ENCODE data around the gene HPD. TPM values are rescaled to one million over a fixed set of nuclear protein-coding genes. Genes with fewer than 3 reads are reported as not detected.
A peak's percentile ranks its signal among the peaks of the same experiment; 100 is the strongest.

HPD gene
- total RNA-seq, 2 donors from 2014 or later, result 0.41 to 4.0 TPM

GRCh38 chr12:121809712-121810116 is 48.9 kb downstream of the HPD start:
- Histone ChIP-seq H3K36me3 (peaks cover 5 to 13% of the 10 kb centered on the region in 2 donors), H3K27ac (no peak overlapping the region), H3K27me3 (replicated peaks; ENCODE audit: insufficient read depth) (no peaks in the 10 kb centered on the region), H3K4me1 (replicated peaks) (peaks cover 16% of the 10 kb centered on the region), H3K9me3 (no peaks in the 10 kb centered on the region), H3K4me3 (no peak overlapping the region)
- intact Hi-C loops (cut with DNase I), result loop anchor here (5.0 to 10.0 kb wide), 2 partner anchors 78 to 225 kb away; partner anchors contain the start of genes KDM2B and PSMD9
- DNase-seq (ENCODE audit: low spot score), result no peak
- whole genome bisulfite sequencing, result 87% methylated on average over 27 of the region's 27 CpGs
- no peak for TF ChIP-seq CTCF (IDR thresholded peaks at IDR 0.05)
- no peak for TF ChIP-seq POLR2AphosphoS5 (IDR thresholded peaks at IDR 0.05)
- TF ChIP-seq POLR2A (IDR thresholded peaks at IDR 0.05), result no peak

DNA sequence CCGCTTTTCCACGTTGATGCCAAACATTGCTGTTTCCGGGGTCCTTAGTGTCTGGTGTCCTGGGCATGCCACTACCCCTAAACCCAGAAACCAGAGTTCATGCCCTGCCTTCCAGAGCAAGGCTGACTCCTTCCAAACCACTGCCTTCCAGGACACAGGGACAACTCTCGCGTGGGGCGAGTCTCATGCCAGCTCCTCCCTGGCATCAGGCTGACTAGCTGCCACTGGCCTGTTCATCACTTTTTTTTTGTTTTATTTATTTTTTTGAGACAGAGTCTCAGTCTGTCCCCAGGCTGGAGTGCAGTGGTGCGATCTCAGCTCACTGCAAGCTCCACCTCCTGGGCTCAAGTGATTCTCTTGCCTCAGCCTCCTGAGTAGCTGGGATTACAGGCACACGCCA is 50.0 kb downstream of the HPD start:
- DNase-seq (ENCODE audit: low spot score), result no peak
- Histone ChIP-seq H3K4me1 (replicated peaks) (peaks cover 16% of the 10 kb centered on the region), H3K9me3 (no peaks in the 10 kb centered on the region), H3K27ac (no peak overlapping the region), H3K27me3 (replicated peaks; ENCODE audit: insufficient read depth) (no peaks in the 10 kb centered on the region), H3K36me3 (peaks cover 3 to 10% of the 10 kb centered on the region in 2 donors), H3K4me3 (no peak overlapping the region)
- intact Hi-C loops (cut with DNase I), result loop anchor here (10.0 kb wide), 1 partner anchor 224 kb away; the partner anchor contains the start of gene KDM2B
- 79% methylated on average over 8 of the region's 8 CpGs for WGBS
- TF ChIP-seq POLR2AphosphoS5 (IDR thresholded peaks at IDR 0.05), result no peak

- H3K4me1 ChIP-seq (replicated peaks), result peaks cover 16% of the 10 kb centered on the region
- intact Hi-C loops (cut with DNase I), result loop anchor here (10.0 kb wide), 1 partner anchor 223 kb away; the partner anchor contains the start of gene KDM2B
- TF ChIP-seq POLR2AphosphoS5 (IDR thresholded peaks at IDR 0.05) (no peak), POLR2A (IDR thresholded peaks at IDR 0.05) (no peak), CTCF (IDR thresholded peaks at IDR 0.05) (no peak)
These were observed 50.9 kb downstream of the HPD start for GRCh38 chr12:121807642-121808347.

GRCh38 chr12:121806546-121807423 is 51.9 kb downstream of the HPD start:
- no peak for DNase-seq (ENCODE audit: low spot score)
- Histone ChIP-seq H3K27me3 (replicated peaks; ENCODE audit: insufficient read depth) (no peaks in the 10 kb centered on the region), H3K27ac (peak overlapping the region; percentile 98 to 100), H3K4me1 (replicated peaks) (peaks cover 16% of the 10 kb centered on the region), H3K36me3 (peaks cover 3 to 10% of the 10 kb centered on the region in 2 donors), H3K9me3 (no peaks in the 10 kb centered on the region), H3K4me3 (peak overlapping the region; percentile 59 to 84)
- intact Hi-C loops (cut with DNase I), result loop anchor here (10.0 kb wide), 1 partner anchor 222 kb away; the partner anchor contains the start of gene KDM2B
- TF ChIP-seq POLR2A (IDR thresholded peaks at IDR 0.05) (no peak), POLR2AphosphoS5 (IDR thresholded peaks at IDR 0.05) (peak; percentile 24)
- 18% methylated on average over 21 of the region's 21 CpGs for WGBS

More at GRCh38 chr12:121807642-121808347, 50.9 kb downstream of the HPD start:
- Histone ChIP-seq H3K27ac (peak overlapping the region in 1 of 2 donors; percentile 42), H3K36me3 (peaks cover 3 to 10% of the 10 kb centered on the region in 2 donors), H3K4me3 (no peak overlapping the region), H3K9me3 (no peaks in the 10 kb centered on the region), H3K27me3 (replicated peaks; ENCODE audit: insufficient read depth) (no peaks in the 10 kb centered on the region)
- 75% methylated on average over 14 of the region's 14 CpGs for WGBS
- DNase-seq (ENCODE audit: low spot score), result no peak

- peak overlapping the region; percentile 59 to 84 for H3K4me3 ChIP-seq
- peaks cover 16% of the 10 kb centered on the region for H3K4me1 ChIP-seq (replicated peaks)
- intact Hi-C loops (cut with DNase I), result loop anchor here (10.0 kb wide), 1 partner anchor 221 kb away; the partner anchor contains the start of gene KDM2B
- H3K27me3 ChIP-seq (replicated peaks; ENCODE audit: insufficient read depth), result no peaks in the 10 kb centered on the region
- DNase-seq (ENCODE audit: low spot score), result no peak
- peak overlapping the region; percentile 98 to 100 for H3K27ac ChIP-seq
- TF ChIP-seq POLR2AphosphoS5 (IDR thresholded peaks at IDR 0.05), result no peak
- no peak for TF ChIP-seq POLR2A (IDR thresholded peaks at IDR 0.05)
- no peak for TF ChIP-seq CTCF (IDR thresholded peaks at IDR 0.05)
- WGBS, result 4% methylated on average over 15 of the region's 16 CpGs
- H3K36me3 ChIP-seq, result peaks cover 3 to 10% of the 10 kb centered on the region in 2 donors
- no peaks in the 10 kb centered on the region for H3K9me3 ChIP-seq
These were observed 52.6 kb downstream of the HPD start for GRCh38 chr12:121806009-121806545.

Data from prostate gland (tissue), 2 donors.